Breast epithelium (tissue), 3 donors: ENCODE data around the gene SKA1.

Experiments
- POLR2AphosphoS5 ChIP-seq, 3 donors: sonication (generic); formaldehyde crosslinking; IDR thresholded peaks; one replicate each; pipeline ENCODE4 v1.6.1; 2017; ENCODE audit warnings: antibody characterized with exemption in 3 of 3
- TF ChIP-seq, protein P1 (sequence below), 3 donors: fragments of 450-650 bp; IDR thresholded peaks; one replicate each; pipeline ENCODE4 v1.5.1; 2016 to 2017; ENCODE audit warnings: antibody characterized with exemption in 3 of 3, mild to moderate bottlenecking in 3 of 3, moderate library complexity in 3 of 3

DNA sequence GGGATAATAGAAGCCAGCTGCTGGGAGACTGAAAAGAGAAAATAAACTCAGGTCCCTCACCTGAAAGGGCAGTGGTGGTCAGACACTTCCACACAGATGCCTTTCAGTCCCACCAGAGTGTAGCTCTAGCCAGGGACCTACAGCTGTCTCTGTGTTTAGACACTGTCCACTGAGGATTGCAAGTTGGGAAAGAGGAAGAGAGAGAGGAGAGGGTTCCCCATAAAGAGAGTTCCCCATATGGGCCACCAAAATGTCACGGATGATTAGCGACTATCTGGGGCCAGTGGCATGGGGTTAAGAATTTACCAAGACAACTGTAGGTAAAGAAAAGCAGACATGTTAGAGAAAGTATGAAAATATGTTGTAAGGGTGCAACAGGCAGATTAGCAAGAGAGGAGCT lies 36.7 kb upstream of the SKA1 start:
- TF ChIP-seq, protein P1, sequence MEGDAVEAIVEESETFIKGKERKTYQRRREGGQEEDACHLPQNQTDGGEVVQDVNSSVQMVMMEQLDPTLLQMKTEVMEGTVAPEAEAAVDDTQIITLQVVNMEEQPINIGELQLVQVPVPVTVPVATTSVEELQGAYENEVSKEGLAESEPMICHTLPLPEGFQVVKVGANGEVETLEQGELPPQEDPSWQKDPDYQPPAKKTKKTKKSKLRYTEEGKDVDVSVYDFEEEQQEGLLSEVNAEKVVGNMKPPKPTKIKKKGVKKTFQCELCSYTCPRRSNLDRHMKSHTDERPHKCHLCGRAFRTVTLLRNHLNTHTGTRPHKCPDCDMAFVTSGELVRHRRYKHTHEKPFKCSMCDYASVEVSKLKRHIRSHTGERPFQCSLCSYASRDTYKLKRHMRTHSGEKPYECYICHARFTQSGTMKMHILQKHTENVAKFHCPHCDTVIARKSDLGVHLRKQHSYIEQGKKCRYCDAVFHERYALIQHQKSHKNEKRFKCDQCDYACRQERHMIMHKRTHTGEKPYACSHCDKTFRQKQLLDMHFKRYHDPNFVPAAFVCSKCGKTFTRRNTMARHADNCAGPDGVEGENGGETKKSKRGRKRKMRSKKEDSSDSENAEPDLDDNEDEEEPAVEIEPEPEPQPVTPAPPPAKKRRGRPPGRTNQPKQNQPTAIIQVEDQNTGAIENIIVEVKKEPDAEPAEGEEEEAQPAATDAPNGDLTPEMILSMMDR (IDR thresholded peaks at IDR 0.05) = no peak
- TF ChIP-seq POLR2AphosphoS5 (IDR thresholded peaks at IDR 0.05) = no peak
